Measurements from ENCODE around the gene DDX46. TPM values are rescaled to one million over a fixed set of nuclear protein-coding genes. Genes with fewer than 3 reads are reported as not detected.

Gene DDX46
- total RNA-seq, 1 experiment from 2014 or later, result 99.3 TPM

GRCh38 chr5:134741052-134741451 is 17.5 kb upstream of the DDX46 start:
- TF ChIP-seq, protein P1, sequence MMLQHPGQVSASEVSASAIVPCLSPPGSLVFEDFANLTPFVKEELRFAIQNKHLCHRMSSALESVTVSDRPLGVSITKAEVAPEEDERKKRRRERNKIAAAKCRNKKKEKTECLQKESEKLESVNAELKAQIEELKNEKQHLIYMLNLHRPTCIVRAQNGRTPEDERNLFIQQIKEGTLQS (IDR thresholded peaks at IDR 0.05), result no peak
- TF ChIP-seq EZH2 (IDR thresholded peaks at IDR 0.05), result no peak
- no peak for TF ChIP-seq YY1 (IDR thresholded peaks at IDR 0.05; ENCODE audit: extremely low read depth, insufficient replicate concordance, low read depth, low read length)
- no peak for TF ChIP-seq EZH2phosphoT487 (IDR thresholded peaks at IDR 0.05; ENCODE audit: borderline replicate concordance)
- TF ChIP-seq RAD21 (IDR thresholded peaks at IDR 0.05; ENCODE audit: low read depth), result no peak
- no peak for TF ChIP-seq POLR2A (IDR thresholded peaks at IDR 0.05; ENCODE audit: borderline replicate concordance, extremely low read depth, insufficient read depth, insufficient read length)
- no peak for TF ChIP-seq CTCF (IDR thresholded peaks at IDR 0.05 in 2 of 3, conservative IDR thresholded peaks at IDR 0.05 in 1 of 3; ENCODE audit: borderline replicate concordance in 1 of 3, insufficient read depth in 1 of 3, low read depth in 2 of 3, low read length in 2 of 3)
- TF ChIP-seq ZNF274 (IDR thresholded peaks at IDR 0.05; ENCODE audit: low read depth, low read length), result no peak
- no peak for TF ChIP-seq SIN3A (IDR thresholded peaks at IDR 0.05; ENCODE audit: low read depth)
- TF ChIP-seq, protein P2, sequence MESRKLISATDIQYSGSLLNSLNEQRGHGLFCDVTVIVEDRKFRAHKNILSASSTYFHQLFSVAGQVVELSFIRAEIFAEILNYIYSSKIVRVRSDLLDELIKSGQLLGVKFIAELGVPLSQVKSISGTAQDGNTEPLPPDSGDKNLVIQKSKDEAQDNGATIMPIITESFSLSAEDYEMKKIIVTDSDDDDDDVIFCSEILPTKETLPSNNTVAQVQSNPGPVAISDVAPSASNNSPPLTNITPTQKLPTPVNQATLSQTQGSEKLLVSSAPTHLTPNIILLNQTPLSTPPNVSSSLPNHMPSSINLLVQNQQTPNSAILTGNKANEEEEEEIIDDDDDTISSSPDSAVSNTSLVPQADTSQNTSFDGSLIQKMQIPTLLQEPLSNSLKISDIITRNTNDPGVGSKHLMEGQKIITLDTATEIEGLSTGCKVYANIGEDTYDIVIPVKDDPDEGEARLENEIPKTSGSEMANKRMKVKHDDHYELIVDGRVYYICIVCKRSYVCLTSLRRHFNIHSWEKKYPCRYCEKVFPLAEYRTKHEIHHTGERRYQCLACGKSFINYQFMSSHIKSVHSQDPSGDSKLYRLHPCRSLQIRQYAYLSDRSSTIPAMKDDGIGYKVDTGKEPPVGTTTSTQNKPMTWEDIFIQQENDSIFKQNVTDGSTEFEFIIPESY (IDR thresholded peaks at IDR 0.05; ENCODE audit: extremely low read depth, insufficient replicate concordance, low read length), result no peak
- no peak for TF ChIP-seq FOSL1 (IDR thresholded peaks at IDR 0.05; ENCODE audit: low read depth)
- TF ChIP-seq MAX (IDR thresholded peaks at IDR 0.05), result no peak
- no peak for TF ChIP-seq TCF7L2 (IDR thresholded peaks at IDR 0.05; ENCODE audit: borderline replicate concordance, extremely low read depth, insufficient read depth, insufficient read length)
- TF ChIP-seq CEBPB (IDR thresholded peaks at IDR 0.05; ENCODE audit: low read depth), result no peak
- TF ChIP-seq, protein P3, sequence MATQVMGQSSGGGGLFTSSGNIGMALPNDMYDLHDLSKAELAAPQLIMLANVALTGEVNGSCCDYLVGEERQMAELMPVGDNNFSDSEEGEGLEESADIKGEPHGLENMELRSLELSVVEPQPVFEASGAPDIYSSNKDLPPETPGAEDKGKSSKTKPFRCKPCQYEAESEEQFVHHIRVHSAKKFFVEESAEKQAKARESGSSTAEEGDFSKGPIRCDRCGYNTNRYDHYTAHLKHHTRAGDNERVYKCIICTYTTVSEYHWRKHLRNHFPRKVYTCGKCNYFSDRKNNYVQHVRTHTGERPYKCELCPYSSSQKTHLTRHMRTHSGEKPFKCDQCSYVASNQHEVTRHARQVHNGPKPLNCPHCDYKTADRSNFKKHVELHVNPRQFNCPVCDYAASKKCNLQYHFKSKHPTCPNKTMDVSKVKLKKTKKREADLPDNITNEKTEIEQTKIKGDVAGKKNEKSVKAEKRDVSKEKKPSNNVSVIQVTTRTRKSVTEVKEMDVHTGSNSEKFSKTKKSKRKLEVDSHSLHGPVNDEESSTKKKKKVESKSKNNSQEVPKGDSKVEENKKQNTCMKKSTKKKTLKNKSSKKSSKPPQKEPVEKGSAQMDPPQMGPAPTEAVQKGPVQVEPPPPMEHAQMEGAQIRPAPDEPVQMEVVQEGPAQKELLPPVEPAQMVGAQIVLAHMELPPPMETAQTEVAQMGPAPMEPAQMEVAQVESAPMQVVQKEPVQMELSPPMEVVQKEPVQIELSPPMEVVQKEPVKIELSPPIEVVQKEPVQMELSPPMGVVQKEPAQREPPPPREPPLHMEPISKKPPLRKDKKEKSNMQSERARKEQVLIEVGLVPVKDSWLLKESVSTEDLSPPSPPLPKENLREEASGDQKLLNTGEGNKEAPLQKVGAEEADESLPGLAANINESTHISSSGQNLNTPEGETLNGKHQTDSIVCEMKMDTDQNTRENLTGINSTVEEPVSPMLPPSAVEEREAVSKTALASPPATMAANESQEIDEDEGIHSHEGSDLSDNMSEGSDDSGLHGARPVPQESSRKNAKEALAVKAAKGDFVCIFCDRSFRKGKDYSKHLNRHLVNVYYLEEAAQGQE (IDR thresholded peaks at IDR 0.05; ENCODE audit: low read depth), result no peak
- TF ChIP-seq EGR1 (IDR thresholded peaks at IDR 0.05; ENCODE audit: low read depth), result no peak
- POLR2A ChIA-PET, result no interaction called here
- Histone ChIP-seq H3K27me3 (ENCODE audit: insufficient read depth, low read length) (no peaks in the 10 kb centered on the region), H3K27ac (ENCODE audit: low read depth, low read length) (no peak overlapping the region), H3K9me3 (ENCODE audit: control insufficient read depth in 1 of 2, insufficient read depth in 1 of 2, low read depth in 1 of 2, low read length in 2 of 2) (no peaks in the 10 kb centered on the region), H3K4me2 (ENCODE audit: low read length) (no peak overlapping the region), H3K9me2 (ENCODE audit: insufficient read depth) (no peaks in the 10 kb centered on the region), H2AFZ (ENCODE audit: low read depth, low read length, poor library complexity, severe bottlenecking) (no peak overlapping the region), H4K20me1 (ENCODE audit: insufficient read depth) (no peaks in the 10 kb centered on the region), H3K36me3 (ENCODE audit: control insufficient read depth in 1 of 2, insufficient read depth in 2 of 2, low read length in 2 of 2) (peaks cover 6 to 8% of the 10 kb centered on the region in 2 experiments; a peak in 2 of 4 replicates), H3K9ac (ENCODE audit: low read length) (no peak overlapping the region), H3K4me1 (ENCODE audit: control insufficient read depth in 1 of 2, insufficient read depth in 2 of 2, low read length in 2 of 2) (peaks cover 9 to 24% of the 10 kb centered on the region in 2 experiments), H3K79me2 (ENCODE audit: insufficient read depth, low read length) (peaks cover 44% of the 10 kb centered on the region), H3K4me3 (replicated peaks in 1 of 2; ENCODE audit: low read depth in 1 of 2, low read length in 2 of 2) (no peak overlapping the region)
- no peak for ATAC-seq
- RAD21 ChIA-PET (ENCODE audit: low non-redundant PET in 1 of 2, low total read pairs in 2 of 2, uncharacterized antibody in 2 of 2, unreplicated experiment in 2 of 2), result no interaction called here
- intact Hi-C loops (cut with micrococcal nuclease), result no loop called here
- no TSS peak for BruUV-seq (replicated peaks)
- no peak for DNase-seq (ENCODE audit: low read depth, low spot score)
- CTCF ChIA-PET, result no interaction called here

Data from HCT116 (cell line).